ENCODE measurements around the gene STARD3.
"Not testable (repeated sequence)": the region's sequence is repeated elsewhere in the genome, so short reads cannot be mapped to it uniquely, and the experiment has no call there.

Gene STARD3

DNA sequence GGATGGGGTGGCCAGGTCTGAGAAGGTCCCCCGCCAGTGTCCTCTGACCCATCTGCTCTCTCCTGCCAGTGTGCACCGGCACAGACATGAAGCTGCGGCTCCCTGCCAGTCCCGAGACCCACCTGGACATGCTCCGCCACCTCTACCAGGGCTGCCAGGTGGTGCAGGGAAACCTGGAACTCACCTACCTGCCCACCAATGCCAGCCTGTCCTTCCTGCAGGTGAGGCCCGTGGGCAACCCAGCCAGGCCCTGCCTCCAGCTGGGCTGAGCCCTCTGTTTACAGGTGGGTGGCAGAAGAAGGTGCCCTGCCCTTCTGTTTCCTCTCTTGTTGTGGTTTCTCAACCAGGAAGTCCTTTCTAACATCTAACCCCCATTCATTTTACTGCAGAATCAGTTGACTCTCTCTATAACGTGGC lies 70.0 kb downstream of the STARD3 start:
- no peak for DNase-seq (ENCODE audit: extremely low read depth in 1 of 2, low read depth in 1 of 2)

DNA sequence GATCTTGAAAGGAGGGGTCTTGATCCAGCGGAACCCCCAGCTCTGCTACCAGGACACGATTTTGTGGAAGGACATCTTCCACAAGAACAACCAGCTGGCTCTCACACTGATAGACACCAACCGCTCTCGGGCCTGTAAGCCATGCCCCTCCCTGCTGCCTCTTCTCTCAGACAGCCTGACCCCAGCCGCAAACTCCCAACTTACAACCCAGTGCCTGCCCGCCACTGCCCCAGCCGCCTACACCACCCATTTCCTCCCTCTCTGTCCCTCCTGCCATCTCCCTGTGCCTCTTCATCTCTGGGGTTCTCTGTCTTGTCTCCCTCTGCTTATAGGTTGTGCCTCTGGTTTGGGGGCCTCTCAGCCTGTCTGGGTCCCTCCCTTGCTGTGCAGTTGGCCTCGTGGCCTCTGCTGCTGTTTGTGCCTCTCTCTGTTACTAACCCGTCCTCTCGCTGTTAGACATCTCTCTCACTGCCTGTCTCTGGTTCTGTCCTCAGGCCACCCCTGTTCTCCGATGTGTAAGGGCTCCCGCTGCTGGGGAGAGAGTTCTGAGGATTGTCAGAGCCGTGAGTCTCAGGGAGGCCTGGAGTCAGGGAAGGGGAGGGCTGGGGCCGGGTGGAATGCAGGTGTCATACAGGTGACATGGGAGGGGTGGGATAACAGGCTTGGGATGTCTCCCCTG lies 72.5 kb downstream of the STARD3 start:
- DNase-seq (ENCODE audit: extremely low read depth in 1 of 2, low read depth in 1 of 2), result no peak

DNA sequence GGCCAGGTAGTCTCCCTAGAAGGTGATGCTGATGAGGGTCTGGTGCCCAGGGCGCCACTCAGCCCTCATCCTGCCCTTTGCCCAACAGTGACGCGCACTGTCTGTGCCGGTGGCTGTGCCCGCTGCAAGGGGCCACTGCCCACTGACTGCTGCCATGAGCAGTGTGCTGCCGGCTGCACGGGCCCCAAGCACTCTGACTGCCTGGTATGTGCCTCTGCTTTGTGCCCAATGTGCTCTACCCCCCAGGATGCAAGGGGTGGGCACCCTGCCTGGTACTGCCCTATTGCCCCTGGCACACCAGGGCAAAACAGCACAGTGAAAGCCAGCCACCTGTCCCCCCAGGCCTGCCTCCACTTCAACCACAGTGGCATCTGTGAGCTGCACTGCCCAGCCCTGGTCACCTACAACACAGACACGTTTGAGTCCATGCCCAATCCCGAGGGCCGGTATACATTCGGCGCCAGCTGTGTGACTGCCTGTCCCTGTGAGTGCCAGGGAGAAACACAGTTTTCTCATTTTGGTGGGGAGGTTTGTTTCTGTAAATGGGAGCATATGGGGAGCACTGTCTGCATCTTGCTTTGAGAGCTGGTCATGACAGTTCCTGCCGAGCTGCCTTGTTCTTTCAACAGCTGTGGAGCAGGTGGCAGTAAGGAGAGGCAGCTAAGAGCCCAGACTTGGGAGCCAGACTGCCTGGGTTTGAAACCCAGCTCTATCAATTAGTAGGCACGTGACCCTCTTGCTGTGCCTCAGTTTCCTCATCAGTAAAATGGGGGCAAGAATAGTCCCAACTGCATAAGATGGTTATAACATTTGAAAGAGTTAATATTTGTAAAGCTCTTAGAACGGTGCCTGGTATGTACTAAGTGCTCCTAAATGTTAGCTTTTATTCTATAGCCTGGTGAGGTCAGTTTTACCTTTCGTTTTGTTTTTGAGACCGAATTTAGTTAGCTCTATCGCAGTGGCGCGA lies 73.3 kb downstream of the STARD3 start:
- no peak for DNase-seq (ENCODE audit: extremely low read depth in 1 of 2, low read depth in 1 of 2)

DNA sequence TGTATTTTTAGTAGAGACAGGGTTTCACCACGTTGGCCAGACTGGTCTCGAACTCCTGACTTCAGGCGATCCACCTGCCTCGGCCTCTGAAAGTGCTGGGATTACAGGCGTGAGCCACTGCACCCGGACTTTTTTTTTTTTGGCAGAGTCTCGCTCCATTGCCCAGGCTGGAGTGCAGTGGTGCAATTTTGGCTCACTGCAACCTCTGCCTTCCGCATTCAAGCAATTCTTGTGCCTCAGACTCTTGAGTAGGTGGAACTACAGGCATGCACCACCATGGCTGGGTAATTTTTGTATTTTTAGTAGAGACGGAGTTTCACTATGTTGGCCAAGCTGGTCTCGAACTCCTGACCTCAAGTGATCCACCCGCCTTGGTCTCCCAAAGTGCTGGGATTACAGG lies 74.1 kb downstream of the STARD3 start:
- not testable (repeated sequence) for DNase-seq (ENCODE audit: extremely low read depth in 1 of 2, low read depth in 1 of 2)

DNA sequence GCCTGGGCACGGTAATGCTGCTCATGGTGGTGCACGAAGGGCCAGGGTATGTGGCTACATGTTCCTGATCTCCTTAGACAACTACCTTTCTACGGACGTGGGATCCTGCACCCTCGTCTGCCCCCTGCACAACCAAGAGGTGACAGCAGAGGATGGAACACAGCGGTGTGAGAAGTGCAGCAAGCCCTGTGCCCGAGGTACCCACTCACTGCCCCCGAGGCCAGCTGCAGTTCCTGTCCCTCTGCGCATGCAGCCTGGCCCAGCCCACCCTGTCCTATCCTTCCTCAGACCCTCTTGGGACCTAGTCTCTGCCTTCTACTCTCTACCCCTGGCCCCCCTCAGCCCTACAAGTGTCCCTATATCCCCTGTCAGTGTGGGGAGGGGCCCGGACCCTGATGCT lies 74.9 kb downstream of the STARD3 start:
- DNase-seq (ENCODE audit: extremely low read depth in 1 of 2, low read depth in 1 of 2), result no peak

Data from activated CD8-positive, alpha-beta memory T cell treated with anti-CD3 and anti-CD28 coated beads for 1 hour (primary cell).